ENCODE results near the gene ALDH1L1. TPM values are rescaled to one million over a fixed set of nuclear protein-coding genes. Genes with fewer than 3 reads are reported as not detected.

ALDH1L1 gene
- total and polyA plus RNA-seq, 2 experiments from 2014 or later = 1.0 to 1.3 TPM

- no peak for TF ChIP-seq ZNF331 (CRISPR knock-in tag; IDR thresholded peaks at IDR 0.05; ENCODE audit: low read depth)
- no peak for TF ChIP-seq REST (IDR thresholded peaks at IDR 0.05; ENCODE audit: unreplicated experiment)
Observed at GRCh38 chr3:126161309-126161708, 19.1 kb downstream of the ALDH1L1 start (continued).

GRCh38 chr3:126160243-126161210 is 19.9 kb downstream of the ALDH1L1 start:
- H3K9me3 Mint-ChIP-seq = peaks cover 2% of the 10 kb centered on the region; the same call in 1 of the 3 replicates
- H3K4me1 ChIP-seq (ENCODE audit: insufficient read depth) = no peaks in the 10 kb centered on the region
- TF ChIP-seq NANOG (IDR thresholded peaks at IDR 0.05; ENCODE audit: borderline replicate concordance) (no peak), ETS1 (IDR thresholded peaks at IDR 0.05) (no peak), ZNF331 (CRISPR knock-in tag; IDR thresholded peaks at IDR 0.05; ENCODE audit: low read depth) (no peak), CTCF (conservative IDR thresholded peaks at IDR 0.05; ENCODE audit: low read depth in 2 of 2) (no peak), CREB1 (CRISPR knock-in tag; IDR thresholded peaks at IDR 0.05; ENCODE audit: low read depth) (no peak), JUNB (IDR thresholded peaks at IDR 0.05; ENCODE audit: unreplicated experiment) (no peak), EZH2 (IDR thresholded peaks at IDR 0.05; ENCODE audit: low read depth, unreplicated experiment) (no peak), REST (IDR thresholded peaks at IDR 0.05; ENCODE audit: unreplicated experiment) (no peak), POLR2AphosphoS5 (IDR thresholded peaks at IDR 0.05; ENCODE audit: low read depth) (no peak), ZNF114 (CRISPR knock-in tag; IDR thresholded peaks at IDR 0.05) (no peak), EZH2phosphoT487 (IDR thresholded peaks at IDR 0.05; ENCODE audit: unreplicated experiment) (no peak)

More at GRCh38 chr3:126160243-126161210, 19.9 kb downstream of the ALDH1L1 start:
- H3K4me1 Mint-ChIP-seq = no peaks in the 10 kb centered on the region; the same call in 2 of the 3 replicates
- no peak overlapping the region for H3K4me3 Mint-ChIP-seq
- no peak overlapping the region for H3K4me3 ChIP-seq
- H3K27ac ChIP-seq (ENCODE audit: low read depth) = no peak overlapping the region
- H3K27me3 ChIP-seq (ENCODE audit: insufficient read depth) = no peaks in the 10 kb centered on the region
- H3K4me2 ChIP-seq = no peak overlapping the region
- H4K20me1 ChIP-seq (replicated peaks; ENCODE audit: insufficient read depth) = no peaks in the 10 kb centered on the region
- H3K27ac Mint-ChIP-seq = no peak overlapping the region
- no peaks in the 10 kb centered on the region for H3K79me2 ChIP-seq (replicated peaks; ENCODE audit: insufficient read depth)
- ATAC-seq = no peak; the same call in 2 of the 3 replicates
- no peaks in the 10 kb centered on the region for H3K36me3 ChIP-seq (ENCODE audit: insufficient read depth)
- DNase-seq (ENCODE audit: low spot score) = no peak
- no peaks in the 10 kb centered on the region for H3K9me2 ChIP-seq (ENCODE audit: insufficient read depth)
- H3F3A ChIP-seq (replicated peaks; ENCODE audit: low read depth) = no peaks in the 10 kb centered on the region
- H3K27me3 Mint-ChIP-seq (ENCODE audit: insufficient read depth, low read depth, poor library complexity) = peaks cover 11% of the 10 kb centered on the region
- H3K36me3 Mint-ChIP-seq (ENCODE audit: low read depth) = peaks cover 3% of the 10 kb centered on the region; the same call in 1 of the 3 replicates
- H2AFZ ChIP-seq = no peak overlapping the region
